ENCODE data around the gene ZNF816. TPM values are rescaled to one million over a fixed set of nuclear protein-coding genes. Genes with fewer than 3 reads are reported as not detected.
"Not testable (repeated sequence)": the region's sequence is repeated elsewhere in the genome, so short reads cannot be mapped to it uniquely, and the experiment has no call there.

Gene ZNF816
- total RNA-seq, 1 donor from 2014 or later = 11.9 TPM

- TF ChIP-seq CTCF (IDR thresholded peaks at IDR 0.05; ENCODE audit: partially characterized antibody, unreplicated experiment) = no peak
- H3K36me3 Mint-ChIP-seq (ENCODE audit: unreplicated experiment) = peaks cover 16% of the 10 kb centered on the region
- no peak overlapping the region for H3K27ac Mint-ChIP-seq (ENCODE audit: unreplicated experiment)
- no peaks in the 10 kb centered on the region for H3K27me3 Mint-ChIP-seq (ENCODE audit: unreplicated experiment)
- DNase-seq = no peak
- no peaks in the 10 kb centered on the region for H3K9me3 Mint-ChIP-seq (ENCODE audit: unreplicated experiment)
- H3K4me1 Mint-ChIP-seq (ENCODE audit: low read depth, unreplicated experiment) = no peaks in the 10 kb centered on the region
- H3K4me3 Mint-ChIP-seq (ENCODE audit: unreplicated experiment) = no peak overlapping the region
Observed at GRCh38 chr19:52990759-52991418, 28.2 kb upstream of the ZNF816 start.

GRCh38 chr19:52988506-52988905 lies 25.8 kb upstream of the ZNF816 start:
- Mint-ChIP-seq H3K4me3 (ENCODE audit: unreplicated experiment) (no peak overlapping the region), H3K36me3 (ENCODE audit: unreplicated experiment) (peaks cover 17% of the 10 kb centered on the region), H3K9me3 (ENCODE audit: unreplicated experiment) (no peaks in the 10 kb centered on the region), H3K27me3 (ENCODE audit: unreplicated experiment) (no peaks in the 10 kb centered on the region), H3K4me1 (ENCODE audit: low read depth, unreplicated experiment) (no peaks in the 10 kb centered on the region), H3K27ac (ENCODE audit: unreplicated experiment) (no peak overlapping the region)
- TF ChIP-seq CTCF (IDR thresholded peaks at IDR 0.05; ENCODE audit: partially characterized antibody, unreplicated experiment) = no peak
- no peak for DNase-seq

- H3K27ac Mint-ChIP-seq (ENCODE audit: unreplicated experiment) = no peak overlapping the region
- peaks cover 14% of the 10 kb centered on the region for H3K36me3 Mint-ChIP-seq (ENCODE audit: unreplicated experiment)
- no peaks in the 10 kb centered on the region for H3K27me3 Mint-ChIP-seq (ENCODE audit: unreplicated experiment)
- H3K4me3 Mint-ChIP-seq (ENCODE audit: unreplicated experiment) = no peak overlapping the region
- DNase-seq = no peak
- H3K9me3 Mint-ChIP-seq (ENCODE audit: unreplicated experiment) = no peaks in the 10 kb centered on the region
- TF ChIP-seq CTCF (IDR thresholded peaks at IDR 0.05; ENCODE audit: partially characterized antibody, unreplicated experiment) = no peak
- H3K4me1 Mint-ChIP-seq (ENCODE audit: low read depth, unreplicated experiment) = no peaks in the 10 kb centered on the region
Observed at GRCh38 chr19:52987221-52987620, 24.5 kb upstream of the ZNF816 start.

- DNase-seq; H3K27ac Mint-ChIP-seq (ENCODE audit: unreplicated experiment); H3K4me3 Mint-ChIP-seq (ENCODE audit: unreplicated experiment); H3K27me3 Mint-ChIP-seq (ENCODE audit: unreplicated experiment); H3K4me1 Mint-ChIP-seq (ENCODE audit: low read depth, unreplicated experiment); H3K9me3 Mint-ChIP-seq (ENCODE audit: unreplicated experiment): not testable (repeated sequence)
- peaks cover 13% of the 10 kb centered on the region for H3K36me3 Mint-ChIP-seq (ENCODE audit: unreplicated experiment)
Observed at GRCh38 chr19:52983167-52983566, 20.5 kb upstream of the ZNF816 start.

GRCh38 chr19:52981329-52981728 lies 18.6 kb upstream of the ZNF816 start:
- Mint-ChIP-seq H3K9me3 (ENCODE audit: unreplicated experiment) (peaks cover 5% of the 10 kb centered on the region), H3K36me3 (ENCODE audit: unreplicated experiment) (peaks cover 6% of the 10 kb centered on the region), H3K4me3 (ENCODE audit: unreplicated experiment) (no peak overlapping the region), H3K27me3 (ENCODE audit: unreplicated experiment) (no peaks in the 10 kb centered on the region), H3K27ac (ENCODE audit: unreplicated experiment) (no peak overlapping the region), H3K4me1 (ENCODE audit: low read depth, unreplicated experiment) (no peaks in the 10 kb centered on the region)
- no peak for DNase-seq
- no peak for TF ChIP-seq CTCF (IDR thresholded peaks at IDR 0.05; ENCODE audit: partially characterized antibody, unreplicated experiment)
